ENCODE data around the gene NDEL1.
A peak's percentile ranks its signal among the peaks of the same experiment; 100 is the strongest.
"Not testable (repeated sequence)": the region's sequence is repeated elsewhere in the genome, so short reads cannot be mapped to it uniquely, and the experiment has no call there.

Gene NDEL1, protein sequence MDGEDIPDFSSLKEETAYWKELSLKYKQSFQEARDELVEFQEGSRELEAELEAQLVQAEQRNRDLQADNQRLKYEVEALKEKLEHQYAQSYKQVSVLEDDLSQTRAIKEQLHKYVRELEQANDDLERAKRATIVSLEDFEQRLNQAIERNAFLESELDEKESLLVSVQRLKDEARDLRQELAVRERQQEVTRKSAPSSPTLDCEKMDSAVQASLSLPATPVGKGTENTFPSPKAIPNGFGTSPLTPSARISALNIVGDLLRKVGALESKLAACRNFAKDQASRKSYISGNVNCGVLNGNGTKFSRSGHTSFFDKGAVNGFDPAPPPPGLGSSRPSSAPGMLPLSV

DNA sequence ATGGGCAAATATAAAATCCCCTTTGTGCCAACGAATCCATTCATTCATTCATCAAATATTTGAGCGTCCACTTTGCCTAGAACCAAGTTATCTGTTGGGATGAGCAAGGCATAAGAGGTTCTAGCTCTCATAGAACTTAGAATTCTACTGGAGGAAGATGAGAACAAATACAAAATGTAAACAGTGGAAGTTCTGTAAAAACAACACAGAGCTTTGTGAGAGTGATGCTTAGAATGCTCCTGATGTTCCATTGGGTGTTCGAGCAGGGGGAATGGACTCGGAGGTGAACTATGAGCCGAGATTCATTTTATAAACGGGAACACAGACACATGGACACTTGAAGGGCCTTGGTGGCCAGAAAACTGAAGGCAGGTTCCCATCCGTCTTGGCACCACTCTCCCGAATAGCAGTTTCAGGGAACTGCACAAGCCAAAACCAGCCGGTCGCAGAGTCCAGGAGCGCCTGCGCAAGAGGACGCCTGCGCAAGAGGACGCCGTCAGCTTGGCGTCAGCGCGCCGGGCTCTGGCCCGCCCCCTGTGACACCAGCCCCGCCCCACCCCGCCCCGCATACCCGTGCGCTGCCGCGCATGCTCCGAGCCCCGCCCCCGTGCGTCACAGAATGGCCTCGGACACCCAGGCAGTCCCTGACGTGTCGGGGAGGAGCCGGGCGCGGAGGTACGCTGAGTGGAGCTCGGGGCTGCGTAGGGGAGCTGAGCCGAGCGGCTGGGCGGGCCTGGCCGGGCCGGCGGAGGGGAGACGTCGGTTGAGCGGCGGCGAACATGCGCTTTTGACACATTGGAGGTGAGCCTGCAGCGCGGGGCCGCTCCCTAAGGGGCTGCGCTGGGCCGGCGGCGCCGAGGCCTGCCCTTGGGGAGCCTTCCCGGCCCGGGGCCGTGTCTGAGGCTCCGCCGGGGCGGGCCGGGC is at the start of gene NDEL1:
Gene NDEL1 (plus strand): TSS at position 640 of the 924 bp plus-strand sequence. CDS start 8,388 bp downstream, outside the sequence.
- DNase-seq (ENCODE audit: low read depth): peak; percentile 85

- DNase-seq (ENCODE audit: low read depth): no peak
These were observed 48.8 kb upstream of the NDEL1 start for GRCh38 chr17:8386841-8387240.

GRCh38 chr17:8387914-8388651 is 47.6 kb upstream of the NDEL1 start:
- no peak for DNase-seq (ENCODE audit: low read depth)

GRCh38 chr17:8391711-8392110 is 44.0 kb upstream of the NDEL1 start:
- DNase-seq (ENCODE audit: low read depth): no peak

GRCh38 chr17:8392274-8392673 is 43.4 kb upstream of the NDEL1 start:
- no peak for DNase-seq (ENCODE audit: low read depth)

DNA sequence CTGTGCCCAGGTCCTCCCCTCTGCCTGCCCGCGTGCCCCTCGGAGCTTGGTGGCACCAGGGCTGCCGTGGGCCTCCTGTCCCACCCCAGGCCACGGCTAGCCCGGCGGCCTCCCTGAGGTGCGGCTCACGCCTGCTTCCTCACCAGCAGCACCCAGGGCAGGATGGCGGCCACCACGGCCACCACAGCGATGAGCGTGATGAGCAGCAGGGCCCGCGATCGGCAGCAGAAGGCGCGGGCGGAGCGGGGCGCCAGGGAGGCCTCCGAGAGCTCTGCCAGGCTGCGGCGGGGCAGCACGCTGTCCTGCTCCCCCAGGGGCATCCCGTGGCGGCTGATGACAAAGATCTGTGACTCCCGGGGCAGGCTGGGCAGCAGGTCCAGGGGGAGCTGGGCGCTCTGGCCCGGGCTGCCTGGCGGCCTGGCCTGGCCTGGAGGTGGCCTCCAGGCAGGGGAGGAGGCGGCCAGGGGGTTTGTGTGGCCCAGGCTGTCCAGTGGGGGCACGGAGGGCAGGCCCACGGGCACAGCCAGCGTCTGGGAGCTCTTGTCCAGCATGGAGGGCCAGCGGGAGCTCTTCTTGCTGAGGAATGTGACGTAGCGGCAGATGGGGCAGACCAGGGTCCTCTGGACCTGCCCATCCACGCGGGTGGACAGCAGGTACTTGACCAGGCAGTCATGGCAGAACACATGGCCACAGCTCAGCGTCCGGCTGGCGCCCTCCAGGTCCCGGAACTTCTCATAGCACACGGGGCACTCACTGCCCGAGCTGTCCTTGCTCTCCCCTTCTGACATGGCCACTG is 42.8 kb upstream of the NDEL1 start:
- DNase-seq (ENCODE audit: low read depth): no peak

DNA sequence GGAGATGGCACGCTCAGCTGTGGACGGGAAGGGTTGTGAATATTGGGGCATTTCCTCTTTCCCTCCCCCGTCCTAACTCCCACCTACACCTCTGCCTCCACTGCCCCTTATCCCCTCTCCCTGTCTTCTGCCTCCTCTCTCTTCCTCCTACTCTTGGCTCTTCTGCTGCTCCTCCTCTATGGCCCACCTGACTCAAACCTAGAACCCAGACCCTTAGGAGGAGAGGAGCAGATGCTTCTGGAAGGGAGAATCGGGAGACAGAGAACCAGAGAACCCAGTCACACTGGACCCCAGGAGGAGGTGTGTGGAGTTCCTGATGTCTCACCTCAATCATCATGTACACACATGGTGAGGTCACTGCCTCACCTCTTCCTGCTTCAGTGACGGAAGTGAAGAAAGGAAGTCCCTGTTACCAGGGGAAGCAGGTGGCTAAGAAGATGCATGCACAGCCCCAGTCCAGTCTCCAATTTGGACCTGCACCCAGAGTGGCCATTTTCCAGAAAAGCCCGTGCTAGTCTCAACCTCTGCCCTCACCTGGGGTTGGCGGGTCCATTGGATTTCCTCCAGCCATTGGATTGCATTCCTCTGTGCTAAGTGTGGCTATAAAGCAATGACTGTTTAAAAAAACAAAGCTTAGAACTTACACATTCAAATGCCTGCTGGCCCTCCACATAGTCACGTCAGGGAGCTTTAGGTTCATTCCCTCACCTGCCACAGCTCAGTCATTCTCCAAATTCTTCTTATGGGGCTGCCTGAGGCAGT is 42.0 kb upstream of the NDEL1 start:
- no peak for DNase-seq (ENCODE audit: low read depth)

DNA sequence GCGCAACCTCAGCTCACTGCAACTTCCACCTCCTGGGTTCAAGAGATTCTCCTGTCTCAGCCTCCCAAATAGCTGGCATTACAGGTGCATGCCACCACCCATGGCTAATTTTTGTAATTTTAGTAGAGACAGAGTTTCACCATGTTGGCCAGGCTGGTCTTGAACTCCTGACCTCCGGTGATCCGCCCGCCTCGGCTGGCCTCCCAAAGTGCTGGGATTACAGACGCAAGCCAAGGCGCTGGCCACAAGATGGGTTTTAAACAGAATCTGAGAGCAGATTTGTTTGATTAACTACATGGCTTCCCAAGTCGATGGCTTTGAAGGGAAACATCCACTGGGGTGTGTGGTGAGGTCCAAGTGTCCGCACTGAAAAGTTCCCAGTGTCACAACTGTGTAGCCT is 41.2 kb upstream of the NDEL1 start:
- DNase-seq (ENCODE audit: low read depth): not testable (repeated sequence)

DNA sequence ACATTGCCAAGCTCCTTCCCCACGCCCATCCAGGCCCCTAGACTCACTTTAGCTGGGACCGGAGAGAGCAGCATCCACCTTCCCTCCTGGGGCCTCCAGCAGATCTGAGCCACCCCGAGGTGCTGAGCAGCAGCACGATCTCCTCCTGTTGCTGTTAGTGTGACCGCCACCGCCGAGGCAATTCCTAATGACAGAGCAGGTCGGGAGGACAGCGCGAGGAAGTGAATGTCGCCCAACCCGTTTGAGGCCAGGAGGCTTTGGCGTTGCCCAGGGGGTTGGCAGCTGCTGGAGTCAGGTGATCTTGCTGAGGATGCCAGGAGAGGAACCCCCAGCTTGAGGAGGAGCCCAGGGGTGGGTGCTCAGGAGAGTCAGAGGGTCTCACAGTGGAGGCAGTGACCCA is 38.0 kb upstream of the NDEL1 start, which contains the start of gene RNF222:
Gene RNF222 (minus strand): TSS at position 192 of the 400 bp plus-strand sequence. CDS start 4,366 bp downstream, outside the sequence.
- no peak for DNase-seq (ENCODE audit: low read depth)

DNA sequence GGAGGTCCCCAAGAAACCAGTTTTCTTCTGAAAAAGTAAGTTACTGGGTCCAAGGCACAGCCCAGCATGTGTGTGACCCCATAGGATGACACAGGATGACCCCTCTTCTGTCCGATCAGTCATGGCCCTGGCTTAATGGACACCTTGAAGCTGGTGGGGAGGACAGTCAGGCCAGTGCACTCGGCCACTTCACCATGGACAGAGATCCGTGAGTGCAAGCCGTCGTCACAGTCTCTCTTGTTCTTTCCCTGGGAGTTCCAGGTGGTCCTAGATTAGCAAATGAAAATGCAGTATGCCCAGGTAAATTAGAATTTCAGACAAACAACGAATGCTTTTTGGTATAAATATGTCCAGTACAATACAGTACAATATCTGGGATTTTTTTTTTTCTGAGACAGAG is 36.7 kb upstream of the NDEL1 start:
- no peak for DNase-seq (ENCODE audit: low read depth)

DNA sequence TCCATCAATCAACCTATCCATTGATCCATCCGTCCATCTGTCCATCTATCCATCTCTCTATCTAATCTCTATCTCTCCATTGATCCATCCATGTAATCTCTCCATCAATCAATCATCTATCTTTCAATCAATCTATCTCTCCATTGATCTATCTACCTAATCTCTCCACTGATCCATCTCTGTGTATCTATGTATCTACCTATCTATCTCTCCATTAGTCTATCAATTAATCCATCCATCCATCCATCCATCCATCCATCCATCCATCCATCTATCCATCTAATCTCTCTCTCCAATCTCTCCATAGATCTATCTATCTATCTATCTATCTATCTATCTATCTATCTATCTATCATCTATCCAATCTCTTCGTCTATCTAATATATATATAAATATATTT is 34.6 kb upstream of the NDEL1 start:
- DNase-seq (ENCODE audit: low read depth): no peak

GRCh38 chr17:8402921-8403536 is 32.7 kb upstream of the NDEL1 start:
- DNase-seq (ENCODE audit: low read depth): no peak

DNA sequence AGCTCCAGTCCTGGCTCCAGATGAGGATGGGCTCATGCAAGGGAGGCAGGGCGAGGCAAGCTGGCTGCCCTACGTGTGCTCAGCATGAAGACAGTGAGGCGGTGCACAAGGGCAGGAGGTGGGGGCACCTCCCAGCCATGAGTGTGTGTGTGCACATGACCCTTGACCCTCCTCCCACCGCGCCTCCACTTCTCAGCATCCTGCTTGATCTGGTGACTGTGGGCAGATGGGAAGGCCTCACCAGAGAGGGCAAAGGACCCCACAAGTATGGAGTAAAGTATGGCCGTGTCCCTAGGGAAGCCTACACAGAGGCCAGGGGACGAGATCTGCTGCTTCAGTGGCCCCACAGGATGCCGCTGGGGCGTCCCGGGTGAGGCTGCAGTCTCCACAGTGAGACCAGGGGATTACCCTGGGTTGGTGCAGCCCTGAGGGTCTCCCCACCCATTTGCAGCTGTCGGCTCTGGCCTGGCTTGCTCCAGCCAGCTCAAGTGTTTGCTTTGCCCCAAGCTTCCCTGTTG is 30.1 kb upstream of the NDEL1 start:
- DNase-seq (ENCODE audit: low read depth): no peak

- no peak for DNase-seq (ENCODE audit: low read depth)
These were observed 29.5 kb upstream of the NDEL1 start for GRCh38 chr17:8406174-8406573.

- DNase-seq (ENCODE audit: low read depth): no peak
These were observed 27.3 kb upstream of the NDEL1 start for GRCh38 chr17:8408371-8408770.

DNA sequence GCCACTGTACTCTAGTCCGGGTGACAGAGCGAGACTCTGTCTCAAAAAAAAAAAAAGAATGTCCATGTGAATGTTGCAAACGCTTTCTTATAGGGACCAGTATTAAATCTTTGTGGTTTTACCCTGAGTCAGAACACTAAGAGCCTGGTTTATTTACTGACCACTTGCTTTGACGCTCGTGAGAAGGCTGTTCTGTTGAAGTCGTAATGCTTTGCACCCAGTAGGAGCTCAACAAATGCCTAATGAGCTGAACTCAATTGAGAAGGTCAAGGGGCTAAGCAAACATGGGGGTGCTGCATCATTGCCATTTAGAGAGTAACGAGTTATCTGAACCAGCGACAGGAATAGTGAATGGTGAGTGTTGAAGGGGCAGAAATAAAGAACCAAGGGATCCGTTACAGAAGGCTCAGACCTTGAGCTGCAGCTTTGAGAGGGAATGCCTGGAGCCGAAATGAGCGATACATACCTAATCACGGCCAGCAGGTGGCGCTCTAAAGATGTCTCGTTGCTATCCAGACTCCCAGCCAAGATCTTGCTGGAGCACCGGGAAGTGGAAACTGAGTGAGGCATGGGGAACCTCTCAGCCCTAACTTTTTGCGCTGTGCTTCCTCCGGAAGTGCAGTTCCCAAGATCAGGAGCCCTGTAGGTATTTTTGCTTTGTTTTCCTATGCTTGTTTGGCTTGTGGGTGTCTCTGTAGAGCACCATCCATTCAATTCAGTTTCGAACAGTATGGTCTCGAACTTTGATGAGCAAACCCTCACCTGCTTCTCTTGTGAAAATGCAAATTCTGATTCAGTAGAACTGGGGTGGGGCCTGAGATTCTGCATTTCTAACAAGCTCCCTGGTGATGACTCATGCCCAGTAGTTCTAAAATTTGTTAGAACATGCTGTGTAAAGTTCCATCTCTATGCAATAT is 25.5 kb upstream of the NDEL1 start:
- peak; percentile 48 for DNase-seq (ENCODE audit: low read depth)

DNA sequence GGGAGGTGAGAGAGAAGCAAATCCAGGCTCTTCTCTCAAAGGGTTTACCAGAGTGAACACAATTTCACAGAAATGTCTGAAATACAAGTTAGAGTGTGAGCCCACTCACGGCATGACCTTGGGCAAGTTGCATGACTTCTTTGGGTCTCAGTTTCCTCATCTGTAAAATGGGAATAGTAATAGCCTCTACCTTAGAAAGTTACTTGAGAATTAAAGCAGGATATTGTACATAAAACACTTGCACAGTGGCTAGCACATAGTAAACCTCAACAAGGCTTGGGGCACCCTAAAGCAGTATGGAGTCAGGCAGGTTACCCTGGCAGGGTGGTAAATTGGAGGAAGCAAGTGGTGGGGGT is 24.8 kb upstream of the NDEL1 start:
- no peak for DNase-seq (ENCODE audit: low read depth)

DNA sequence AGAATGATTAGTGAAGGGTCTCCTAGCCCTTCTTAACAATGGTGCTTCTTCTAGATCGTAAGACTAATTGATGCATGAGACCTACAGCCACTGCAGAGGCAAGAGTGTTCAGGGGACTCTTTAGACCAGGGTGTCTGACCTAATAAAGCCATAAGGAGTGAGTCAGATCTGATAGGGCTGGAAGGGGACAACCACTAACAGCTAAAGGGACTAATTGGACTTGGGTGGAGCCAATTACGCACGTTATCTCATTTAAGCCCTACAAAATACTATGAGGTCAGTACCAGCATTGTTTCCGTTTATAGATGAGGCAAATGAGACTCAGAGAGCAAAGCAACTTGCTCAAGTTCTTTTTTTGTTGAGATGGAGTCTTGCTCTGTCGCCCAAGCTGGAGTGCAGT is 23.6 kb upstream of the NDEL1 start:
- DNase-seq (ENCODE audit: low read depth): no peak

GRCh38 chr17:8413328-8413727 is 22.4 kb upstream of the NDEL1 start:
- DNase-seq (ENCODE audit: low read depth): no peak
